HG02870 (cell line): ENCODE measurements around the gene BBS7.

Experiments used
- ATAC-seq: cut with Tn5 transposase; IDR thresholded peaks from one replicate; pipeline ENCODE4 v1.9.1; 2021; ENCODE audit warnings: mild to moderate bottlenecking, moderate library complexity; ENCODE audit not compliant: unreplicated experiment

The BBS7 gene

DNA sequence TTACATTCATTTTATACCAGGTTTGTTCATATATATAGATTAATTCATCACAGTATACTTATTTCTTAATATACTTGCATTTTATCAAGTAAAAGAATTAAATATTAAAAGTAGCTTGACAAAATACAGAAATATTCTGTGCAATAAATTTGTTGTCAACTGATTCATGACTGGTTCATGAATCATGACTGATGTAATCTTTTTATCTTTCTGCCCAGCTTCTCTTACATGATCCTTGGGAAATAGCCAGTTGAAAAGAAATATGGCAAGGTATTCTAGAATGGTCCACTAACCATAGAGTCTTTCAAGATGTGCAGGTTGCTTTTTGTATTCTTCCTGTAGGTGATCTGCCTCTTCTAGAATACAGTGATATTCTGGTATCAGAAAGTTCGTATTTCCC, 42.4 kb downstream of the BBS7 start:
- ATAC-seq: no peak

DNA sequence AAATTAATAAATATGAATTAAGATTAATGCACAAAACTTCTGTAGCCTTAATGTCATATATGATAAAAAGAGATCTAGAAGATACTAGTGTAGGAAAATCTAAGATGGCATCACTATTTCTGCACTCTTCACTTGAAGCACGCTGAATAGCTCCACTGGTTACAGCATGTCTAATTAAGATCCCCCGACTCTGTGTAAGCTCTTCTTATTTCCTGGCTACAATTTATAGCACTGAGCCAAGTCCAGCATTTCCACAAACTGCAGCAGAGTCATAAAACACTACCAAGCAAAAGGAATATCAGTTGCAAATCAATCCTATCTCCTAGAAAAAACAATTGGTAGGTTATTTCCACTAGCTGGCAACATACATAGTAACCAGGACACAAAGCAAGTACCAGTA, 45.3 kb downstream of the BBS7 start:
- ATAC-seq: no peak

DNA sequence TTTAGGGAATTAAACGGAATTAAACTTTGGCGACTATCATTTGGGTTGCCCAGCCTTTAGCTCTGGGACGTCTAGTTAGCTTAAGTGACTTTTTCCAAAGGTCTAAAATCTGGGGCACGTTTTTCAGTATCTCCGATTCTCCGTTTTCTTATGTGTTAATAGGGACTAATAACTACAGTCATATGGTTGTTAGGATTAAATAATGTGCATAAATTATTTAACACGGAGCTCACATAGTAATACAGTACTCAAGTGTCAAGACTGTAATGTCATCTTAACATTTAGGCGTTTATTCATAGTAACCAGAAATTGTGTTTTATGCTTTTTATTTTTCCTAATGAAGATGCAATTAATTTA, 46.1 kb downstream of the BBS7 start:
- no peak for ATAC-seq

DNA sequence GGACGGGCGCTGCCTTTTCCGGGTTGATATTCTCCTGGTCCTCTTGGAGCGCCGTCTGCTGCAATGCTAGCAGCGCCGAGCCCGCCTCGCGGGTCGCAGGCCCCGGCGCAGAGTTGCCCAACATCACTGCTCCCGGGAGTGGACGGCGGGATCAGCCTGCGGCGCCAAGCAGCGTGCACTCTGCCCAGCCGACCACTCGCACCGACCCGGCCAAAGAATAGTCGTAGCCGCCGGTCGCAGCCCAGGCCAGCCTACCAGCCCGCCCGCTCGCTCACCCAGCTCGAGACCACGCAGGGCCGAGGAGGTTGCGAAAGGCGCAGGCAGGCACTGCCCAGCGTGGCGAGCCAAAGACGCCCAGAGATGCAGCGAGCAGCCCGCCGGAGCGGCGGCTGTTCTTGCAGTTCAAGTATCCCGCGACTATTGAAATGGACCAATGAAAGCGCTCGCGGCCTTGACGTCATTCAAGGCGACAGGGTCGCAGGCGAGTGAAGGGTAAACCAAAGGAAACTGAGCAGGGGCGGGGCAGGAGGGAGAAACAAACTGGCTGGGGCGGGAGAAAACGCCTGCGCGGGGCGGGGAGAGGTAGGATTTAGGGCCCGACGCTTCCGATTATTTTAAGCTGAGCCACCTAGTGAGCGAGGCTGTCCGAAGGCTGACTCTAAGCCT, 46.6 kb downstream of the BBS7 start, which contains the start of gene CCNA2:
Gene CCNA2, minus strand, starts transcription at position 379 of the 666 bp plus-strand sequence. Its CDS starts 255 bp downstream, at position 124.
- ATAC-seq: peak; percentile 88

DNA sequence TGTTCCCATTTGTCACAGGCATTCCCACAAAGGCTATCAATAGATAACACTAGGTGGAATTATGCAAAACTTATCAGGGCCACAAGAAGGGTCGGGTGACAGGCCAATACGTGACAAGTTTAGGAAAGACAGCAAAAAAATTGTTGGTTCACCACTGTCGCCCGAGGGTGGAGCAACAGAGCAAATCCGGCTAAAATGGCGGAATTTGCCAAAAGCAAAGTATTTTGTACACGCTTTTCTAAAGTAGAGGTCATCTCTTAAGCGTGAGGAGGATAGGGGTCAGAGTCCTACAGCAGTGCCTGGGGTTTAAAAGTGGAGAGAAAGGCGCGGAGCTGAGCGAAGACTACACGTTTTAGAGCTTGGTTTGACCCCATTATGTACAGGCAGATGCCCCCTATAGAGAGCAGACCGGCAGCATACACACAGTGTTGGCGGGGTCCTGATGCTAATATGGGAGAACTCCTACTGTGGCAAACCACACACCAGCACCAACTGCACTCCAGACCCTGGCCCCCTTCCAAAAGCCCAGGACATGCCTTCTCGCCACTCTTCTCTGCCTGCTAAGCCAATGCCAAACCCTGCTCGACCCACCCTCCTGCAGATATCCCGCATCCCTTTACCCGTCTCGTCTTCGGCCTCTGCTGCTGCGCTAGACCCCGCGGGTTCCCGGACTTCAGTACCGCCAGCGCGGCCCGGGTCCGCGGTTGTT, 47.3 kb downstream of the BBS7 start:
- ATAC-seq: peak; percentile 38

DNA sequence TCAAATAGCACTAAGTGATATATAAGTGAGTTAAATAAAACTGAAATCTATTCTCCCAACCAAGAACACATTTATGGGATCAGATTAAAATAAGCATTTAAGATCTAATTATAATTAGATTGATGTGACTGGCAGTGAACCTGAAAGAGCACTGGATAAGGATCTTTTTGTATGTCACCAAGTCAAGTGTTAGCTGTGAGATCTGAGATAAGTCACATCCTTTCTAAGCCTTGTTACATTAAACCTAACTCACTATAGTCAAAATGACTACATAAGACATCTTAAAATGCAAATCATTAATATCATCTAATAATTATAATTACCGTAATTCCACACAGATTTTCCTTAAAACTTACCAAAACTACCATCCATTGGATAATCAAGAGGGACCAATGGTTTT, 48.2 kb downstream of the BBS7 start:
- no peak for ATAC-seq

DNA sequence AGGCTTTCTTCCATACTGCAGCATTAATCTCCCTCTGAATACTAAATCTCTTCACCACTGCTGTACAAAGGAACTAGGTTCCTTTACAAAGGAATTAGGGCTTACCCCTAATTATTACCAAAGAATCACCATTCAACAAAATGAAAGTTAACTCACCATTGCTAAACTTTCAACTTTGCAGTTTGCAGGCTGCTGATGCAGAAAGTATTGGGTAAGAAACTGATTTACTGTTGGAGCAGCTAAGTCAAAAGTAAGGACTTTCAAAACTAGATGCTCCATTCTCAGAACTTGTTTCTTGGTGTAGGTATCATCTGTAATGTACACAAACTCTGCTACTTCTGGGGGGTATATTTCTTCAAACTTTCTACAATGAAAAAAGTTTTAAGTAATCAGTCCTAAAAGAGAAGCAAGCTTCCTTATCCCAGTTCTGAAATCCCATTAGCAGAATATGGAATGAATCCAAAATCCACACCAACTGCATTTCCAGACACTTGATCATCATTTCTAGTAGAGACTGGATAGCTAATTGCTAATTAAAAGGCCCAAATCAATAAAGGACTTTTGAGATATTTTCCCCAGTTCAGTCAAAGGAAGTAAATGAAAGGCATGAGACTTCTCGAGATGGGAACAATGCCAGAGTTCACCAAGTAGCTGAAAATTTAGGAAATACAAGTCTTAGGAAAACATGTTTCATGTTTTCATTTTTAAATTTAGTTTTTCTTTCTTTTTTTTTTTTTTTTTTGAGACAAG, 50.9 kb downstream of the BBS7 start:
- ATAC-seq: no peak

DNA sequence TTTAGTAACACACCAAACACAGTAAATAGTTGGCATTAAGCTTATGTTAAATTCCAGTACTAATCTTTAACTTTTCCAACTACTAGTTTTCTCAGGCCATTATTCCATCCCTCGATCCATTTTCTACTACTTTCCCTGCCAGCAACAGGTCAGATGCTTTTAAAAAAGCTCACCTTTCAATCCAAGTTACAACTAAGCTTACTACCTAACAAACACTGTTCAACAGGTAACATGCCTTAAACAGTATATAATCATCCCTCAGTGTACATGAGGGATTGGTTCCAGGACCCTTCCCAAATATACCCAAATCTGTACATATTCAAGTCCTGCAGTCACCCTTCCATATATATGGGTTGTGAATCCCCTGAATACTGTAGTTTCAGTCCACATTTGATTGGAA, 52.1 kb downstream of the BBS7 start:
- ATAC-seq: no peak

DNA sequence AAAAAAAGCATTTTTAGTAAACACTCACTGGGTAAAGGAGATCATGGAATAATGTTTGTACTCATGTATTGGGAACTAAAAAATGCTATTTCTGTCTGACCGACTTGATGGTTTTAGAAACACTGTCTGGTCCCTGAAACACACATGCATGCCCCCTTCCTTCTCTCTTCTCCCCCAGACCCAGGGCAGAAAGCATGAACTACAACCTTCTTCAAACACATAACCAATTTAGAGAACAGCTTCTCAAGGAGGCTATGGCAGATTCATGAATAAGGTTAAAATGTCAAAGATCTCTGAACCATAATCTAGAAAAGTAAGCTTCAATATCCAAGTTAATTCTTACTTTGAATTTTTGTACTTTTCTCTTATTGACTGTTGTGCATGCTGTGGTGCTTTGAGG, 52.6 kb downstream of the BBS7 start:
- ATAC-seq: no peak

DNA sequence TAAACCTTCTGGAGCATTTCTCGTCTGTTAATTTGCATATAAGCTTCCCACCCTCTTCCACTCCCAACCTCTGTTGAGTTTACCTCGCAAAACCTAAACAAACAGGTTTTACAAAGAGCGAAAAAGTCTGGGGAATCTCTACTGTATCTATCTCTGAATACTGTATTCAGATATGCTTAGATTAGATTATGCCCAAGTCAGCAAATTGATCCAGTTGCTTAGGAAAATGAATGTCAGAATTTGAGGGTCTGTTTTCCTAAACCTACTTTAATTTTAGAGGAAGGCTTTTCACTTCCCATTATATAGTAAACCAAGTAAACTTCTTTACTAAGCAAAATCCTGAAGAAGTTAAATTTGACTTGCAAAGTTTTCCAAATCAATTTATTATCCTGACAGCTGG, 53.3 kb downstream of the BBS7 start:
- no peak for ATAC-seq

DNA sequence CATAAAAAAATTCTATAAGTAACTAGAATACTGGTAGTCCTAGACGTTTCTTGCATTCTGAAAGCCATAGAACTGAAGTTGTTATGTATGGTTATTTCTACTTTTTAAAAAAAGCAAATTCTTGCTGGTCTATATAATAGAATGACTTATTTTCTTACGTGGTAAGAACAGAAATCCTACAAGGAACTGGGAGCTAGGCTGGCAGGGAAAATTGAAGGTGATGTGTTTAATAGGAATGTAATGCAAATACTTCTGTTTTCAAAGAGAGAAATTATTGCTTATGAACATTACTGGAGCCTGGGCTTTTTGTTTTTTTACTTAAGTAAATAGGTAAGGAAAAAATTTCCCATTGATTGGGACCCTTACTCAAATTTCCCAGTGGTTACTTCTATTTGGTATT, 55.5 kb downstream of the BBS7 start:
- no peak for ATAC-seq

DNA sequence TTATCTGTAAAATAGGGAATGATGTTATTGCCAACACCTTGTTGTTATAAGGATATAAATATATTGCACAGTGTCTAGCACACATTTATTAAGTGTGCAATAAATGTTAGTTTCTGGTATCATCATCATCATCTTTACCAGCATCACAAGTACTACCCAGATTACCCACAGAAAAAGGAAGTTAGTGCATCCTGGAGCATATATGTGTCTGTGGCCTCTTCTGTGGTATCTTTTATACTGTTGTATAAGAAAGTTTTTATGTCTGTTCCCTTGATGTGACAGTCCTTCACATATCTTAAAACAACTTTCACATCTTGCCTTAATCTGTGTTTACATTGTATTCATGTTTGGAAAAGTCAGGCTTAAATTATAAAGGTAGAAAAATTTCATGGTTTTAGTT, 59.2 kb downstream of the BBS7 start:
- no peak for ATAC-seq

DNA sequence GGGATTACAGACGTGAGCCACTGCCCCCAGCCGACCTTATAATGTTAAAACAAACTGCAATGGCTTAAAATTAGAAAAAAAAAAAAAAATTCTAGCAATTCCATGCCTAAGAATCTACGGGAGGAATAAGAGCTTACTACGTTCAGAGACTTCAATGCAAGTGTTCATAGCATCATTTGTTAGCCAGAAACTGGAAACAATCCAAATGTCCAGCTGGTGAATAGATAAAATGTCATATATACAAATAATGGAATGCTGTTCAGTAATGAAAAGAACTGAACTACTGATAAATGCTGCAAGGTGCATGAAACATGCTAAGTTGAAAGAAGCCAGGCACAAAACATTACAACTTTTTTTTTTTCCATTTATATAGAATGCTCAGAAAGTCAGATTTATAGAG, 63.9 kb downstream of the BBS7 start:
- no peak for ATAC-seq

DNA sequence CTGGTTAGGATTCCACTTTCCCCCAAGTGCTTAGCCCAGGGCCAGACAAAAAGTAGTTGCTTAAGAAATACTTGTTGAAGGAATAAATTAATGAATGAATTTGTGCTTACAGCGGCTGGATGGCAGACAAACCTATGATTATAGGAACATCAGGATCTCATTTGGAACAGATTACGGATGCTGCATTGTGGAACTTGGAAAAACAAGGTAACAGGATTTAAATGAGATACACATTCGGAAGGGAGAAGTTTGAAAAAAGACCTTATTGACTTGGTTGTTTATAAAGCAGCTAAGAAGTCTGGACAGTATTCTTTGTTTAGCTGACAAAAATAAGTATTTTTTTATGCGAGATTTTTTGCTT, 68.6 kb downstream of the BBS7 start:
- ATAC-seq: no peak

DNA sequence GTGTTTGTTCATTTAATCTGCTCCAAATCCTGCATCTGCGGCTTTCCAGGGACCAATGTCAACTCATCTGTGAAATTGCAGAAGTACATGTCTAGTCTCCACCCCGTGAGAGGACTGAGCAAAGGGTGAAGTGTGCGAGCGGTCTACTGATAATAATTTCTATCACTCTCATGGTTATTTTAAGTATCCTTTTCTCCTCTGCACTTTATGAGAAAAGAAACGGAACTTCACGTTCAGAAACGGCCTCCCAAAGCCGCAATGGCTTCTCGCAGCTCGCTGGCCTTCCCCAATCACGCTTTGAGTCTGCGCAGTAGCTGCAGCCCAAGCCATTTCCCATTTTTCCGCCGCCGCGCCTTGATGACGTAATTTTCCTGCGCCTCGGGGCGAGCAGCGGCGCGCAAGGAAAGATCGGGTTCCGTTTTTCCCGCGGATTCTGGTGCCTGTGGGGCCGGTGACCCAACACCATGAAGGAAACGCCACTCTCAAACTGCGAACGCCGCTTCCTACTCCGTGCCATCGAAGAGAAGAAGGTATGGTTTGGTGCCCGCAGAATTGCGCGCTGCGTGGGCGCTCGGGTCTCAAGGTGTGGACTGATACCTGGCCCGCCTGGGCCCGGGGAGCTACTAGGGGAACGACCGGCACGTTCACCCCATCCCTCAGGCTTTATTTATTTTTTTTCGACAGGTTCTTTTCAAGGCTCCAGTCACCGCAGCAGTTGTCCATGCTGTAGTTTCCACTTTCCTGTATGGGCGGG, 69.1 kb downstream of the BBS7 start, which contains the start of gene EXOSC9:
Gene EXOSC9, plus strand, starts transcription at position 363 of the 754 bp plus-strand sequence. Its CDS starts 102 bp downstream, at position 465.
- peak; percentile 90 for ATAC-seq

DNA sequence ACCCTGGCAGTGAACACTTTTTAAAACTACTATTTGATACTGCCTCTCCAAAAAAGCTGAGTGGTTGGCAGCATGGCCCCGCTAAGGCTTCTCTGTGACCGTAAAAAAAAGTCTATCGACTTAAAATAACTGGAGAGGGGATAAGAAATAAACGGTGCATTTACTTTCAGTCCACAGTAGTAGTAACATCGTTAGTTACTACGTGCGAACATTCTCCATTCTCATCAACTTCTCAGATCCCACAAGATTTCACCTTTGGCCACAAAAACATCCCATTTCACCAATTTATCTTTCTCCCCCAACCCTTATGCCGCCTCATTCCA, 69.7 kb downstream of the BBS7 start:
- peak; percentile 32 for ATAC-seq

DNA sequence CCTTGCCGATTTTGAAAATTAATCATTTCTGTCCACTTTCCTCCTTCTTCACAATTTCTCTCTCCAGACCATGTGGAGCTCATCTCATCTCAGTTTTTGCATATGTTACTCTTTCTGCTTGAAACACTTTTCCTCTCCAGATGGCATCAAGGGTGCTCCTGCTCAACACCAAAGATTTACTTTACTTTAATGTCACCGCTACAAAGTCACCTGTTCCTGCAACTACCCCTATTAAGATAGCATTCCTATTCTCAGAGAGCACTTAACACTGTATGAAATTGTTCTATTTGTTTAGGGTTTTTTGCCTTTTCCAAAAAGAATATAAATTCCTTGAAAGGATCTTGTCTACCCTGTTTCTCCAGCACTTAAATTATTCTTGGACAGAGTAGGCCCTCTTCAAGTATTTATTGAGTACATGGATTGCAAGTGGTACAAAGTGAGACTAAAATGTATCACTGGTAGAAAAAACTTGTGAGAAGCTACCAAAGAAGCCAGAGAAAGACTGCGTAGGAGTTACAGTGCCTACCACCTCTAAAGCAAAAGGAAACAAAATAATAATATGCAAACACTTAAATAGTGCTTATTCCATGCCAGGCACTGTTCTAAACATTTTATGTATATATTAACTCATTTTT, 70.3 kb downstream of the BBS7 start:
- no peak for ATAC-seq

DNA sequence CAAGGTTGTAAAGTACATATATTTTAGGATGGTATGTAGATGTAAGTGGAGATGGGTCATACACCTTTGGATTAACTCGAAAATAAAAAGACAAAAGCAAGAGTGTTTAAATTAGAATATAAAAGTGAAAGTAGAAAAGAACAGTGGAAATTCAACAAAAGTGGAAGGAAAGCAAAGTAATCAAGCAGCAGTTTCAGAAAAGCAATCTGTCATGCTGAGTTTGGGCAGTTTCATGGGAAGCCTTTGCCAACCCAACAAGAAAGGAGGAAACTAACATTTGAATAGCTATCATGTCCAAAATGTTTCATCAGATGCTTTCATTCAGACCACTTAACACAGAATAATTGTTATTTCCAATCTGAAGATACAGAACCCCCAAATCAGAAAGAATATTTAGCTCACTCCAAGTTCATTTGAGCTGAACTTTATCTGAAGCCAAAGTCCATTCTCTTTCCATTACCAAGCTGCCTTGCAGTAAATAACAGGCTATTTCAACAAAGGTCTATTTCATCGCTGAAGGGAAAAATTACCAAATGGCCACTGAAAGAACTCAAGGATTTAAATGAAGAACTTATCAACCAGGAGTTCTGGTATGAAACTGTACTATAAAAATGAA, 71.0 kb downstream of the BBS7 start:
- ATAC-seq: no peak

DNA sequence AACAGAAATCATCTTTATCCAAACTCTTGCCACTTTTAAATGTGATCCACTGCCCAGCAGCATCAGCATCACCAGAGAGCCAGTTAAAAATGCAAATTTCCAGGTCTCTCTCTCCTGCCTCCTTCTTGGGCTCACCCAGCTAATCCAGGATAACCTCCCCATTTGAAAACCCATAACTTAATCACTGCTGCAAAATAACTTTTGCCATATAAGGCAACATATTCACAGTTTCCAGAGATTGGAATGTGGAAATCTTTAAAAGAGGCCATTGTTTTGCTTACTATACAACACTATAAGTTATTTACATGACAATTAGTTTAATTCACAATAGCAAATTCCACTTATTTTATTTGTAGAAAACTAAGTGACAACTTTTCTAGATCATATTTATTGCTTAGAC, 74.0 kb downstream of the BBS7 start:
- no peak for ATAC-seq

DNA sequence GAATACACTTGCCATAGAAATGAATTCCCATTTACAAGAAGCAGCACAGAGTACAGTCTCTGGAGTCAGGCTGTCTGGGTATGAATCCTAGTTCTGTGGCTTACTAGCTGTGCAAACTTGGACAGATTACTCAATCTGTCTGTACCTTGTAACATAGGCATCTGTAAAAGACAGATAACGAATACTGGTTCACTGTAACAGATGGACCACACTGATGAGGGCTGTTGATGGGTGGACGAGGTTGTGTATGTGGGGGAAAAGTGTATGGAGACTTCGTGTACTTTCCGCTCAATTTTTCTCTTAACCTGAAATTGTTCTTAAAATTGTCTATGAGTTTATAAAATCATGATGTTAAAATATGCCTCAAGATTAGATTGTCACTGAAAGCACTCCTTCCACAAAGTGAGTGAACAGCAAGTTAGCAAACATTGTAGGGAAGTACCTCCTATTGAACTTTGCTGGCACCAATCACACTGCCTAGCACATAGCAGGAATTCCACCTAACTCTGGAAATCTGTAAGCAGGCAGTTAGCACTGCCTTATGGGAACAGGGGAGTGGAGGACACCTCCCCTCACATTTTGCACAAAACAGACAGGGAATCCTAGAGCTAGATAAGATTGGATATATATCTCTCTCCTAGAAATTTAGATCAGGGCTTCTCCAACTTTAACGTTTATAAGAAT, 75.6 kb downstream of the BBS7 start:
- no peak for ATAC-seq
